ENCODE data around the gene COL5A1.

- TF ChIP-seq POLR2AphosphoS5 (IDR thresholded peaks at IDR 0.05; ENCODE audit: borderline replicate concordance, low read depth, low read length) = no peak
- no peak for TF ChIP-seq EZH2 (IDR thresholded peaks at IDR 0.05)
Measured at GRCh38 chr9:134809292-134809691, 167.7 kb downstream of the COL5A1 start.

Measured in SK-N-MC (cell line).